ENCODE measurements around the gene MBD5. TPM values are rescaled to one million over a fixed set of nuclear protein-coding genes. Genes with fewer than 3 reads are reported as not detected.

The MBD5 gene
- polyA plus RNA-seq, 1 donor (not counting 4 experiments of a cell fraction or from before 2014, with no cell fraction given), result 20.1 TPM

DNA sequence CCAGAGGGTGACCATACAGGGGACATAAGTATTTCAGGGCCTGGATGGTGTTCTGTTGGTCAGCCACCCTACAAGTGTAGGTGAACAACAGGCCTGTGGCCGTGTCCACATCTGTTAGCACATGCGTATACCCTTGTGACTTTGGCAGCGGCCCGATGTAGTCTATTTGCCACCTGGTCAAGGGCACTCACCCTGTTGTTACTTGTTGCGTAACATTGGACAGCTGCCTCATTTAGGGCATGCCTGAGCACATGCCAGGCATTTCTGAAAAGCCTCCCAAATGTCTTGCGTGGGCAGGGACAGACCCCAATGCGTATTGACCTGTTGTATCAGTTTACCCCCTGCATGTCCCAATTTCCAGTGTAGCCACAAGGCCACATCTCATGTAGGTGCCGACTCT lies 235.0 kb downstream of the MBD5 start:
- H3K4me2 ChIP-seq (ENCODE audit: control insufficient read depth, extremely low read depth, insufficient read depth, low read depth, low read length), result no peak overlapping the region
- peaks cover 4% of the 10 kb centered on the region for H3K9me3 ChIP-seq (ENCODE audit: control insufficient read depth, low read depth, low read length)
- H3K36me3 ChIP-seq (ENCODE audit: control insufficient read depth in 2 of 2, extremely low read depth in 1 of 2, insufficient read depth in 2 of 2, low read length in 2 of 2), result peaks cover 0 to 5% of the 10 kb centered on the region in 2 experiments
- H3K9me1 ChIP-seq (ENCODE audit: control insufficient read depth, extremely low read depth, insufficient read depth, low read length), result no peaks in the 10 kb centered on the region
- H3K79me2 ChIP-seq (ENCODE audit: control insufficient read depth, insufficient read depth, low read length), result no peaks in the 10 kb centered on the region
- TF ChIP-seq EZH2 (IDR thresholded peaks at IDR 0.05; ENCODE audit: low read length), result no peak
- TF ChIP-seq, protein P1, sequence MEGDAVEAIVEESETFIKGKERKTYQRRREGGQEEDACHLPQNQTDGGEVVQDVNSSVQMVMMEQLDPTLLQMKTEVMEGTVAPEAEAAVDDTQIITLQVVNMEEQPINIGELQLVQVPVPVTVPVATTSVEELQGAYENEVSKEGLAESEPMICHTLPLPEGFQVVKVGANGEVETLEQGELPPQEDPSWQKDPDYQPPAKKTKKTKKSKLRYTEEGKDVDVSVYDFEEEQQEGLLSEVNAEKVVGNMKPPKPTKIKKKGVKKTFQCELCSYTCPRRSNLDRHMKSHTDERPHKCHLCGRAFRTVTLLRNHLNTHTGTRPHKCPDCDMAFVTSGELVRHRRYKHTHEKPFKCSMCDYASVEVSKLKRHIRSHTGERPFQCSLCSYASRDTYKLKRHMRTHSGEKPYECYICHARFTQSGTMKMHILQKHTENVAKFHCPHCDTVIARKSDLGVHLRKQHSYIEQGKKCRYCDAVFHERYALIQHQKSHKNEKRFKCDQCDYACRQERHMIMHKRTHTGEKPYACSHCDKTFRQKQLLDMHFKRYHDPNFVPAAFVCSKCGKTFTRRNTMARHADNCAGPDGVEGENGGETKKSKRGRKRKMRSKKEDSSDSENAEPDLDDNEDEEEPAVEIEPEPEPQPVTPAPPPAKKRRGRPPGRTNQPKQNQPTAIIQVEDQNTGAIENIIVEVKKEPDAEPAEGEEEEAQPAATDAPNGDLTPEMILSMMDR (optimal IDR thresholded peaks at IDR 0.05 in 1 of 3, IDR thresholded peaks at IDR 0.05 in 1 of 3, conservative IDR thresholded peaks at IDR 0.05 in 1 of 3; ENCODE audit: extremely low read depth in 1 of 3, insufficient read depth in 2 of 3, low read length in 3 of 3), result no peak
- no peak overlapping the region for H3K9ac ChIP-seq (ENCODE audit: control insufficient read depth, extremely low read depth, insufficient read depth, low read length)
- no peaks in the 10 kb centered on the region for H3K27me3 ChIP-seq (ENCODE audit: control insufficient read depth, extremely low read depth, insufficient read depth, low read length)
- dilution Hi-C loops (cut with MboI; ENCODE audit: extremely low pct_ligation_motif_present, low sequenced_read_pairs), result no loop called here
- FAIRE-seq, result no peak
- no peak overlapping the region for H3K27ac ChIP-seq (ENCODE audit: control insufficient read depth, insufficient read depth, low read length)
- peaks cover 3% of the 10 kb centered on the region for H3K4me1 ChIP-seq (ENCODE audit: control insufficient read depth, extremely low read depth, insufficient read depth, low read length)
- no peak overlapping the region for H2AFZ ChIP-seq (ENCODE audit: control insufficient read depth, low read length)
- DNase-seq (ENCODE audit: low read depth, low spot score), result no peak
- H3K4me3 ChIP-seq (ENCODE audit: control insufficient read depth in 2 of 3, extremely low read depth in 1 of 3, insufficient read depth in 2 of 3, low read depth in 1 of 3, low read length in 3 of 3), result no peak overlapping the region
- H4K20me1 ChIP-seq (ENCODE audit: control insufficient read depth, extremely low read depth, insufficient read depth, low read length), result no peaks in the 10 kb centered on the region

DNA sequence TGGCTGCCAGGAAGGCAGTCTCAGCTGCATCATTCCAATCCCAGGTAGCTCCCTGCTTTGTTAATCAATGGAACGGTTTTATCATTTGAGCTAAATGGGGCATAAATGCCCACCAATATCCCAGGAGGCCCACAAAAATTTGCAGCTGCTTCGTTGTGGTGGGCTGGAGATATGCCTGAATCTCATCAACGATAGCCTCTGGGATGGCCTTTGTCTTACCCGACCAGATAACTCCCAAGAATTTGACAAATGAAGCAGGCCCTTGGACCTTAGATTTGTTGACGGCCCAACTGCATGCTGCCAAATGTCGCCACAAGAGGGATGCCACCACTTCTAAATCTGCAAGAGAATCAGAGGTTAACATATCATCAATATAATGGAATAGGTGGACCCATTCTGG lies 236.4 kb downstream of the MBD5 start:
- no peak for FAIRE-seq
- no peaks in the 10 kb centered on the region for H3K9me1 ChIP-seq (ENCODE audit: control insufficient read depth, extremely low read depth, insufficient read depth, low read length)

More for the DNA sequence above, 236.4 kb downstream of the MBD5 start:
- Histone ChIP-seq H3K27ac (ENCODE audit: control insufficient read depth, insufficient read depth, low read length) (no peak overlapping the region), H4K20me1 (ENCODE audit: control insufficient read depth, extremely low read depth, insufficient read depth, low read length) (no peaks in the 10 kb centered on the region), H3K9me3 (ENCODE audit: control insufficient read depth, low read depth, low read length) (peaks cover 4% of the 10 kb centered on the region), H3K4me2 (ENCODE audit: control insufficient read depth, extremely low read depth, insufficient read depth, low read depth, low read length) (no peak overlapping the region), H3K4me3 (ENCODE audit: control insufficient read depth in 2 of 3, extremely low read depth in 1 of 3, insufficient read depth in 2 of 3, low read depth in 1 of 3, low read length in 3 of 3) (no peak overlapping the region), H3K27me3 (ENCODE audit: control insufficient read depth, extremely low read depth, insufficient read depth, low read length) (no peaks in the 10 kb centered on the region), H3K36me3 (ENCODE audit: control insufficient read depth in 2 of 2, extremely low read depth in 1 of 2, insufficient read depth in 2 of 2, low read length in 2 of 2) (peaks cover 0 to 3% of the 10 kb centered on the region in 2 experiments), H3K9ac (ENCODE audit: control insufficient read depth, extremely low read depth, insufficient read depth, low read length) (no peak overlapping the region), H2AFZ (ENCODE audit: control insufficient read depth, low read length) (no peak overlapping the region), H3K79me2 (ENCODE audit: control insufficient read depth, insufficient read depth, low read length) (no peaks in the 10 kb centered on the region), H3K4me1 (ENCODE audit: control insufficient read depth, extremely low read depth, insufficient read depth, low read length) (peaks cover 3% of the 10 kb centered on the region)
- TF ChIP-seq EZH2 (IDR thresholded peaks at IDR 0.05; ENCODE audit: low read length), result no peak
- TF ChIP-seq, protein P1 (optimal IDR thresholded peaks at IDR 0.05 in 1 of 3, IDR thresholded peaks at IDR 0.05 in 1 of 3, conservative IDR thresholded peaks at IDR 0.05 in 1 of 3; ENCODE audit: extremely low read depth in 1 of 3, insufficient read depth in 2 of 3, low read length in 3 of 3), result no peak
- dilution Hi-C loops (cut with MboI; ENCODE audit: extremely low pct_ligation_motif_present, low sequenced_read_pairs), result no loop called here
- no peak for DNase-seq (ENCODE audit: low read depth, low spot score)
